ENCODE results near the gene VPS72.

DNA sequence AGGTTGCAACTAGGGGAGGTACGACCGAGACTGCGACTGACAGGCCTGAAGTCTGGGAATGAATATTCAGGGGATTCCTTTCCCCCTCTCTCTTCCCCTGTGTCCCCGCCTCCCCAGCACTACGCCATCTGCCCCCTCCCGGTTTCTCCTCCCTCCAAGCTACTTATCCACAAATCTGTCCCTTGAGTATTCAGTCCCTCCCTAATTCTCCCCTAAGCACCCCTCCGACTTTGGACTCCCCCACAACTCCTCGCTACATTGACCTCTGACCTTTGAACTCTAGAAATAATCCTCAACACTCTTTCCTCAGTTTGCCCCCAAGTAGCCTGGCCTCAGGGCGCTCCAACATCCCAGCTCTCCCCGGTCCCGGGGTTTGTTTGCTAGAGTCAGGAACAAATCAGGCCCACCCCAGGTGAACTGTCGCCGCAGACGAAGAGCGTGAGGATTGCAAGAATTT is 24.7 kb downstream of the VPS72 start:
- TF ChIP-seq, protein P1, sequence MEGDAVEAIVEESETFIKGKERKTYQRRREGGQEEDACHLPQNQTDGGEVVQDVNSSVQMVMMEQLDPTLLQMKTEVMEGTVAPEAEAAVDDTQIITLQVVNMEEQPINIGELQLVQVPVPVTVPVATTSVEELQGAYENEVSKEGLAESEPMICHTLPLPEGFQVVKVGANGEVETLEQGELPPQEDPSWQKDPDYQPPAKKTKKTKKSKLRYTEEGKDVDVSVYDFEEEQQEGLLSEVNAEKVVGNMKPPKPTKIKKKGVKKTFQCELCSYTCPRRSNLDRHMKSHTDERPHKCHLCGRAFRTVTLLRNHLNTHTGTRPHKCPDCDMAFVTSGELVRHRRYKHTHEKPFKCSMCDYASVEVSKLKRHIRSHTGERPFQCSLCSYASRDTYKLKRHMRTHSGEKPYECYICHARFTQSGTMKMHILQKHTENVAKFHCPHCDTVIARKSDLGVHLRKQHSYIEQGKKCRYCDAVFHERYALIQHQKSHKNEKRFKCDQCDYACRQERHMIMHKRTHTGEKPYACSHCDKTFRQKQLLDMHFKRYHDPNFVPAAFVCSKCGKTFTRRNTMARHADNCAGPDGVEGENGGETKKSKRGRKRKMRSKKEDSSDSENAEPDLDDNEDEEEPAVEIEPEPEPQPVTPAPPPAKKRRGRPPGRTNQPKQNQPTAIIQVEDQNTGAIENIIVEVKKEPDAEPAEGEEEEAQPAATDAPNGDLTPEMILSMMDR (IDR thresholded peaks at IDR 0.05): no peak
- no peak for TF ChIP-seq POLR2A (IDR thresholded peaks at IDR 0.05)

Data from heart left ventricle (tissue), 13 donors.